ENCODE results near the gene BBC3. TPM values are rescaled to one million over a fixed set of nuclear protein-coding genes. Genes with fewer than 3 reads are reported as not detected.

Gene BBC3
- total and polyA plus RNA-seq, 8 donors: 5.5 to 19.4 (median 9.2) TPM

GRCh38 chr19:47230054-47230920, 712 bp downstream of the BBC3 start:
- FAIRE-seq (no peak), ATAC-seq (peak in 2 of 4 donors; percentile 5 to 20), DNase-seq (peak; percentile 62 to 90 (median 80))
- intact Hi-C loops (cut with DNase I): no loop called here
- Histone ChIP-seq H3K4me1 (peaks cover 0 to 26% (median 19%) of the 10 kb centered on the region in 3 donors), H3K36me3 (no peaks in the 10 kb centered on the region), H3K9me3 (no peaks in the 10 kb centered on the region), H3K27me3 (no peaks in the 10 kb centered on the region), H3K27ac (peak overlapping the region; percentile 73 to 97 (median 82)), H3K4me3 (peak overlapping the region; percentile 89 to 99 (median 98))
- peak; percentile 75 to 90 (median 80) for TF ChIP-seq CTCF (IDR thresholded peaks at IDR 0.05)
- 1 to 3% methylated on average over 44 to 84 of the region's 84 CpGs for WGBS, 2 donors

GRCh38 chr19:47229676-47230053, 1.3 kb downstream of the BBC3 start:
- no peaks in the 10 kb centered on the region for H3K9me3 ChIP-seq
- peaks cover 0 to 26% (median 19%) of the 10 kb centered on the region in 3 donors for H3K4me1 ChIP-seq
- intact Hi-C loops (cut with DNase I): no loop called here
- TF ChIP-seq CTCF (IDR thresholded peaks at IDR 0.05): no peak
- peak overlapping the region; percentile 89 to 99 (median 98) for H3K4me3 ChIP-seq
- FAIRE-seq: no peak
- WGBS, 2 donors: 15 to 20% methylated on average over 9 of the region's 9 CpGs
- no peaks in the 10 kb centered on the region for H3K36me3 ChIP-seq
- H3K27ac ChIP-seq: peak overlapping the region in 3 of 4 donors; percentile 73 to 97 (median 80)
- peak in 1 of 6 donors; percentile 29 for DNase-seq
- no peak for ATAC-seq
- no peaks in the 10 kb centered on the region for H3K27me3 ChIP-seq

- ATAC-seq: no peak
- Histone ChIP-seq H3K9me3 (no peaks in the 10 kb centered on the region), H3K4me1 (peaks cover 0 to 26% (median 19%) of the 10 kb centered on the region in 3 donors), H3K27me3 (no peaks in the 10 kb centered on the region), H3K36me3 (no peaks in the 10 kb centered on the region), H3K4me3 (peak overlapping the region in 3 of 4 donors; percentile 31 to 99 (median 99)), H3K27ac (peak overlapping the region in 2 of 4 donors; percentile 96 to 97)
- 45 to 52% methylated on average over 10 of the region's 10 CpGs for WGBS, 2 donors
- FAIRE-seq: no peak
- DNase-seq: no peak
- intact Hi-C loops (cut with DNase I): no loop called here
- no peak for TF ChIP-seq CTCF (IDR thresholded peaks at IDR 0.05)
Measured at GRCh38 chr19:47228937-47229675, 1.9 kb downstream of the BBC3 start.

- Histone ChIP-seq H3K36me3 (no peaks in the 10 kb centered on the region), H3K9me3 (no peaks in the 10 kb centered on the region), H3K27ac (peak overlapping the region in 3 of 4 donors; percentile 46 to 97 (median 96)), H3K27me3 (no peaks in the 10 kb centered on the region), H3K4me1 (peaks cover 0 to 26% (median 19%) of the 10 kb centered on the region in 3 donors), H3K4me3 (peak overlapping the region; percentile 23 to 99 (median 65))
- DNase-seq (peak in 5 of 6 donors; percentile 43 to 80 (median 57)), FAIRE-seq (no peak), ATAC-seq (peak in 2 of 4 donors; percentile 0 to 1)
- intact Hi-C loops (cut with DNase I): no loop called here
- WGBS, 2 donors: 14 to 19% methylated on average over 28 to 50 of the region's 50 CpGs
- TF ChIP-seq CTCF (IDR thresholded peaks at IDR 0.05): no peak
Measured at GRCh38 chr19:47228168-47228936, 2.6 kb downstream of the BBC3 start.

Data from pancreas (tissue), 10 donors.